D721Med (cell line): ENCODE data around the gene FLAD1.

Experiments used
- DNase-seq: peaks from one replicate; pipeline ENCODE4 v3.0.0; 2011; ENCODE audit warnings: low spot score; ENCODE audit not compliant: insufficient read length
- FAIRE-seq: peaks from 2 replicates; lab custom pipeline; 2011; peaks lifted over from hg19 to GRCh38; lab: Jason Lieb, UNC
- TF ChIP-seq, protein P1 (sequence below): IDR thresholded peaks from 2 replicates; pipeline ENCODE4 v1.5.1; 2012; ENCODE audit warnings: mild to moderate bottlenecking, control low read depth; ENCODE audit not compliant: insufficient read depth; ENCODE audit errors: missing control alignments

Gene FLAD1

GRCh38 chr1:155017946-155018316 lies 34.8 kb downstream of the FLAD1 start:
- FAIRE-seq (no peak), DNase-seq (no peak)

GRCh38 chr1:155018617-155019348 lies 35.6 kb downstream of the FLAD1 start:
- TF ChIP-seq, protein P1, sequence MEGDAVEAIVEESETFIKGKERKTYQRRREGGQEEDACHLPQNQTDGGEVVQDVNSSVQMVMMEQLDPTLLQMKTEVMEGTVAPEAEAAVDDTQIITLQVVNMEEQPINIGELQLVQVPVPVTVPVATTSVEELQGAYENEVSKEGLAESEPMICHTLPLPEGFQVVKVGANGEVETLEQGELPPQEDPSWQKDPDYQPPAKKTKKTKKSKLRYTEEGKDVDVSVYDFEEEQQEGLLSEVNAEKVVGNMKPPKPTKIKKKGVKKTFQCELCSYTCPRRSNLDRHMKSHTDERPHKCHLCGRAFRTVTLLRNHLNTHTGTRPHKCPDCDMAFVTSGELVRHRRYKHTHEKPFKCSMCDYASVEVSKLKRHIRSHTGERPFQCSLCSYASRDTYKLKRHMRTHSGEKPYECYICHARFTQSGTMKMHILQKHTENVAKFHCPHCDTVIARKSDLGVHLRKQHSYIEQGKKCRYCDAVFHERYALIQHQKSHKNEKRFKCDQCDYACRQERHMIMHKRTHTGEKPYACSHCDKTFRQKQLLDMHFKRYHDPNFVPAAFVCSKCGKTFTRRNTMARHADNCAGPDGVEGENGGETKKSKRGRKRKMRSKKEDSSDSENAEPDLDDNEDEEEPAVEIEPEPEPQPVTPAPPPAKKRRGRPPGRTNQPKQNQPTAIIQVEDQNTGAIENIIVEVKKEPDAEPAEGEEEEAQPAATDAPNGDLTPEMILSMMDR = no peak
- FAIRE-seq = no peak
- DNase-seq = no peak

More at GRCh38 chr1:155017946-155018316, 34.8 kb downstream of the FLAD1 start:
- TF ChIP-seq, protein P1 = no peak

DNA sequence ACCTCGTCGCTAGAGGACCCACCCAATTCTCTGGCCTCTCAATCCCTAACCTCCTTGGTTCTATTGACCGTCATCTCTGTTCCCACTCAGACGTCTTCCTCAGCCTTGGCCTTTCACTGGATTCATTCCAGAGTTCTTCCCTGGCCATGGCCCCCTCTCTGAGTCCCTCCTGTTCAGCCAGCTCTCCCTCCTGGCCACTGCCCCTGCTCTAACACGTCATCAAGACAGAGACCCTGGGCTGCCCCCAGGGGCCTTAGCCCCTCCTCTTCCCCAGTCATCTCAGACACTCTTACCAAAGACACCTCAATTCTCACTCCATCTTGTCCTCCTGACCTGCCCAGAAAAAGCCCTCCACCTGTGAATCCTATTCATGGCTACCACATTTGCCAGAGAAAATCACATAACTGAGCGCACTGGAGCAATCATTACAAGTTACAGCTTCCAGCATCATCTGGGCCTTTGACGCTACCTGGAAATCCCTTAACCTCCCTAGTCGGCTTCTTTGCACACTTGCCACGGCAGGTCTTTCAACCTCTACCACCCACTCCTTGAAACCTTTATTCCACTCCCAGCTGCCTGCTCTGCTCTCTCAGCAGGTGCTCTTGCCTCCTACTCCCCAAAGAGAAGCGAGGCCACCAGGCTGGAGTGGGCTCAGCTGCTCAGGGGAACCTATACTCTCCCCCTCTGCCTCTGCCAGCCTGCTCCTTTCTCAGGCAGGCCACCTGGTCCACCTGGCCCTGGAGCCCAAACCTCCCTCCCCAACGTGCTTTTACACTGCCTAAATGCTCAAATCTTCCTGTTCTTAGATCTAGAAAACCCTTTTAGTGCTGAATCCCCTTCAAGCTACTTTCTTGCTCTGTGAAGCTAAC lies 36.5 kb downstream of the FLAD1 start:
- TF ChIP-seq, protein P1 = no peak
- DNase-seq (no peak), FAIRE-seq (no peak)

DNA sequence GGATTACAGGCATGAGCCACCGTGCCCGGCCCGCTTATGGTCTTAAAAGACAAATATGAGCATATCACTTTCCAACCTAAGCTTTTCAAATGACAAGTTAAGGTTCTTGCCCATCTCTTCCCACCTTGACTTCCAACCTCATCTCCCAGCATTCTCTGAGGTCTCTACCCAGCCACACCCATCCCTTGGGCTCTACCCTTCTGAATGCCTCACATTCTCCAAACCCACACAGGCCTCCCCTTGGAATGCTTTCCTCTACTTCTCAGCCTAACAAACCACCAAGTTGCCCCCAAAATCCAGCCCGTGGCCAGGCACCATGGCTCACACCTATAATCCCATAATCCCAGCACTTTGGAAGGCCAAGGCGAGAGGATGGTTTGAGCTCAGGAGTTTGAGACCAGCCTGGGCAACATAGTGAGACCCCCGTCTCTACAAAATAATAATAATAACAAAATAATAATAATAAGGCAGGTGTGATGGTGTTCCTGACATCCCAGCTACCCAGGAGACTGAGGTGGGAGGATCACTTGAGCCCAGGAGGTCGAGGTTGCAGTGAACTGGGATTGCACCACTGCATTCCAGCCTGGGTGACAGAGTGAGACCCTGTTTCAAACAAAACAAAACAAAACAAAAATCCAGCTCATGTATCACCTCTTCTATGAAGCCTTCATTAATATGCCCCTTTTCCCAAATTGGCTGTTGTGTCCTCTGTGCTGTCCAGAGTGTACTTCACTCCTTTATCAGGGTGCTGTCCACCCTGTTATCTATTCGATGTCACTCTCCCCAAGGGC lies 39.2 kb downstream of the FLAD1 start:
- FAIRE-seq (no peak), DNase-seq (no peak)
- TF ChIP-seq, protein P1 = no peak

DNA sequence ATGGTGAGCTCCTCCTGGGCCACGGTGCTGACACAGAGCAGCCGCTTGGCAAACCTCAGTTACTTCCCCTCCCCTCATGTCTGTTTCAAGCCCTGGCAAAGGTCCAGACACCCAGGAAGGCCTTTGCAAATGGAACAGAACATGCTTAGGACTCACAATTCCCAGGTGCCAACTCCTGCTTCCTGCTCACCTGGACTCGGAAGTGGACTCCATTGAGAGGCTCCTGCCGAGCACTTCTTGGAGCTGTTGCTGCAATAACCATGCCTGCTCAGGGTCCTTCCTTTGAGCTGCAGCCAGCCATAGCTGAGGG lies 39.7 kb downstream of the FLAD1 start:
- FAIRE-seq = no peak
- DNase-seq = no peak
- TF ChIP-seq, protein P1 = no peak

DNA sequence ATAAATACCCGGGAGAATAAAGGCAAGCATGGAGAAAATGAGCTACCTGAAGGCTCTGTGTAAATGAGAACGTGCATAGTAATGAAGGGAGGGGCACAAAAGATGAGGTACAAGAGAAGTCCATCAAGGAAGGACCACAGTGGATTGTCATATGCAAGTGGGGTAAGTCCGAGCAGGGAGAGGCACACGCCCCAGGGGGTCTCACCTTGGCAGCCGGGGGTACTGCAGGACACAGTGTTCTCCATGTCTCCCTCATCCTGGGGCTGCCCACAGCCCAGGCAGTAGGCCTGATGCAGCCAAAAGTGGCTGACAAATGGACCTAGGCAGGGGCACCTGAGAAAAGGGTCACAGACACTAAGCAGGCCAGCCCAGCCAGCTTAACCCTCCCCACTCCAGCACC lies 40.5 kb downstream of the FLAD1 start:
- FAIRE-seq (no peak), DNase-seq (no peak)
- TF ChIP-seq, protein P1 = no peak
